ENCODE data around the gene RGS8.

The RGS8 gene

DNA sequence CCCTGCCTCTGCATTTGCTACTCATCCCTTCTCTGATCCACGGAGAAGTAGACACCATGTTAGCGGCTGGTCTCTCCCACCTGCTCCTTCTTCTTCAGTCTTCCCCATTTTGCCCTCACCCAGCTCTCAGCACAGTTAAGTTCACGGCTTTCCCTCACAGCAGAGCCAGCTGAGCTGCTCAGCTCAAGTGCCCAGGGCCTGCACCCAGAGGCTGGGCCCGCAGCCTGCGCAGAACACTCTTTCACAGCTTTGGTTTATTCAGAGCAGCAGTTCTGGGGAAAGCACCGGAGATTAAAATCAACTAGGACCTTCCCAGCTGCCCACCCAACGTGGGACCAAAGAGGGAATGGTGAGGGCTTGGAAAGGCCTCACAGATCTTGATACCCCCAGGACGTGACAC is 41.9 kb downstream of the RGS8 start:
- ChIA-PET CTCF (no interaction called here), POLR2A (interaction anchor here (0.6 kb wide), 1 partner anchor 672 kb away, joined by 3 read pairs; no protein-coding TSS in a partner anchor)
- TF ChIP-seq, protein P1, sequence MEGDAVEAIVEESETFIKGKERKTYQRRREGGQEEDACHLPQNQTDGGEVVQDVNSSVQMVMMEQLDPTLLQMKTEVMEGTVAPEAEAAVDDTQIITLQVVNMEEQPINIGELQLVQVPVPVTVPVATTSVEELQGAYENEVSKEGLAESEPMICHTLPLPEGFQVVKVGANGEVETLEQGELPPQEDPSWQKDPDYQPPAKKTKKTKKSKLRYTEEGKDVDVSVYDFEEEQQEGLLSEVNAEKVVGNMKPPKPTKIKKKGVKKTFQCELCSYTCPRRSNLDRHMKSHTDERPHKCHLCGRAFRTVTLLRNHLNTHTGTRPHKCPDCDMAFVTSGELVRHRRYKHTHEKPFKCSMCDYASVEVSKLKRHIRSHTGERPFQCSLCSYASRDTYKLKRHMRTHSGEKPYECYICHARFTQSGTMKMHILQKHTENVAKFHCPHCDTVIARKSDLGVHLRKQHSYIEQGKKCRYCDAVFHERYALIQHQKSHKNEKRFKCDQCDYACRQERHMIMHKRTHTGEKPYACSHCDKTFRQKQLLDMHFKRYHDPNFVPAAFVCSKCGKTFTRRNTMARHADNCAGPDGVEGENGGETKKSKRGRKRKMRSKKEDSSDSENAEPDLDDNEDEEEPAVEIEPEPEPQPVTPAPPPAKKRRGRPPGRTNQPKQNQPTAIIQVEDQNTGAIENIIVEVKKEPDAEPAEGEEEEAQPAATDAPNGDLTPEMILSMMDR (IDR thresholded peaks at IDR 0.05; ENCODE audit: insufficient read depth, low read length, missing control alignments) = no peak
- no peak overlapping the region for H3K4me3 ChIP-seq (ENCODE audit: low read depth, low read length)
- no peak for DNase-seq (ENCODE audit: low read depth, low spot score)

DNA sequence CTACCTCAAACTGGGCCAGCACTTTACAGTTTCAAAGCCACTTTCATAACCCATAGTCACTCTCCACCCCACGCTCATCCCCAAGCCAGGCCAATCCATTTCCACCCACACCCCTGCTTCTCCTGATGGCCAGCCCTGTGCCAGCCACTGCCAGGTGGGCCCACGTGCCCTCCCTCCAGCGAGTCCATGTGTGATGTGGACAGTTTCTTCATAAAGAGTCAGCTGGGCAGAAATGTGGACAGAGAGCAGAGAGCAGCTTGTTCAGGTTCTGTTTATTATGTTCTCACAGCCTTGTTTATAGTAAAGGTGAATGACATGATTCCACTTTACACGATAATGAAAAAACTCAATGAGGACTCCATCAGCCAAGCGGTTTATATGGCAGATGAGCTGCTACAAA is 42.8 kb downstream of the RGS8 start:
- TF ChIP-seq, protein P1 (IDR thresholded peaks at IDR 0.05; ENCODE audit: insufficient read depth, low read length, missing control alignments) = no peak
- POLR2A ChIA-PET = no interaction called here
- no peak overlapping the region for H3K4me3 ChIP-seq (ENCODE audit: low read depth, low read length)
- DNase-seq (ENCODE audit: low read depth, low spot score) = no peak
- CTCF ChIA-PET = no interaction called here

DNA sequence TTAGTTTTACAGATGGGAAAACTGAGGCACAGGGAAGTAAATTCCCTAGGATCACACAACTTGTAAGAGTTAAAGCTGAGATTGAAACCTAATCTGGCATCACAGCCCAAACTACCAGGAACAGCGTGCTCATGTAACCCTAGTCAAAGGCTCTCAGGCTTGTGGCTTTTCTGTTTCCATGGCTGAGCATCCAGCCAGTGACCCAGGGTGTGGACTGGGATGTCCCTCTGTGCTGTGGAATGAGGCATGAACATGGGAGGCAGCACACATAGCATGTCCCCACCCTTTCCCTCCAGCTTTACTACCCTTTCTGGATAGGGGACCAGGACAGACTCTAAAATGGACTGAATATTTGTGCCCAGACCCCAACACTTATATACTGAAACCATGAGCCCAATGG is 45.1 kb downstream of the RGS8 start:
- no peak overlapping the region for H3K4me3 ChIP-seq (ENCODE audit: low read depth, low read length)
- DNase-seq (ENCODE audit: low read depth, low spot score) = no peak
- ChIA-PET POLR2A (no interaction called here), CTCF (no interaction called here)
- TF ChIP-seq, protein P1 (IDR thresholded peaks at IDR 0.05; ENCODE audit: insufficient read depth, low read length, missing control alignments) = no peak

DNA sequence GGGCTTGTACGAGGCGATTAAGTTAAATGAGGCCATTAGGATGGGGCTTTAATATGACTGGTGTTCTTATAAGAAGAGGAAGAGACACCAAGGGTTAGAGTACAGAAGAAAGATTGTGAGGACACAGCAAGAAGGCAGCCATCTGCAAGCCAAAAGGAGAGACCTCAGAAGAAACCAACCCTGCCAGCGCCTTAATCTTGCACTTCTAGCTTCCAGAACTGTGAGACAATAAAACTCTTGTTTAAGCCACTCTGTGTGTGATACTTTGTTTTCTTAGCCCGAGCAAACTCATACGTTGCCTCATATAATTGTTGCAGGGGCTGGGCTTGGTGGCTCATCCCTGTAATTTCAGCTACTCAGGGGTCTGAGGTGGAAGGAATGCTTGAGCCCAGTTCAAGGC is 46.6 kb downstream of the RGS8 start:
- no peak for DNase-seq (ENCODE audit: low read depth, low spot score)
- TF ChIP-seq, protein P1 (IDR thresholded peaks at IDR 0.05; ENCODE audit: insufficient read depth, low read length, missing control alignments) = no peak
- POLR2A ChIA-PET = no interaction called here
- CTCF ChIA-PET = no interaction called here
- no peak overlapping the region for H3K4me3 ChIP-seq (ENCODE audit: low read depth, low read length)

DNA sequence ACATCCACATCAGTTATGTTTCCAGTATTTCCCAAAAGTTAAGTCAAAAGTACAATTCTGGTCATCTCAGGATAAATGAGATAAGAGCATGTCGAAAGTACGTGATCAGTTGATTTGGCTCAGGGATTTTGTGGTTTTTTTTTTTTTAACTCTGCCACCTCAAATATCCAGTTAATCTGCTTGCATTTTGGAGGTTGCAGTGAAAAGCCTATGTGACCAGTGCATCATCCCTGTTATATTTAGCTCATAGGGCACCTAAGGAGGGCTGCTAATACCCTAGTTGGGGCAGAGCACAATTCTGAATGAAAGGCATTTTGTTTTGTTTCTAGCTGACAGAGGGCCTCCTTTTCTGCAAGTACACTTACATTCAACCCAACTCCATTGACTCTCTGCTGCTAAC is 48.5 kb downstream of the RGS8 start:
- TF ChIP-seq, protein P1 (IDR thresholded peaks at IDR 0.05; ENCODE audit: insufficient read depth, low read length, missing control alignments) = no peak
- no peak overlapping the region for H3K4me3 ChIP-seq (ENCODE audit: low read depth, low read length)
- POLR2A ChIA-PET = no interaction called here
- no peak for DNase-seq (ENCODE audit: low read depth, low spot score)
- CTCF ChIA-PET = no interaction called here
